Hepatocyte (in vitro differentiated cells): ENCODE measurements around the gene KDM6B. TPM values are rescaled to one million over a fixed set of nuclear protein-coding genes. Genes with fewer than 3 reads are reported as not detected.
"Not testable (repeated sequence)": the region's sequence is repeated elsewhere in the genome, so short reads cannot be mapped to it uniquely, and the experiment has no call there.

Experiments
- DNase-seq: peaks from one replicate; pipeline ENCODE4 v3.0.0-alpha.2; 2016; ENCODE audit warnings: low spot score
- H2AFZ ChIP-seq: fragments of 200-600 bp; sonication (generic); 2 replicates; pipeline ENCODE4 v1.6.0; 2016; ENCODE audit warnings: antibody characterized with exemption, mild to moderate bottlenecking
- H3K27ac ChIP-seq: fragments of 200-600 bp; sonication (generic); 2 replicates; pipeline ENCODE4 v1.5.1; 2016; ENCODE audit warnings: mild to moderate bottlenecking
- H3K27me3 ChIP-seq: fragments of 200-600 bp; sonication (generic); 2 replicates; pipeline ENCODE4 v1.6.1; 2016
- H3K36me3 ChIP-seq: fragments of 200-600 bp; sonication (generic); replicated peaks from 2 replicates; pipeline ENCODE4 v1.5.1; 2016; ENCODE audit warnings: low read depth; ENCODE audit not compliant: insufficient read depth
- H3K4me1 ChIP-seq: fragments of 200-600 bp; sonication (generic); 2 replicates; pipeline ENCODE4 v1.5.1; 2016; ENCODE audit warnings: mild to moderate bottlenecking, moderate library complexity; ENCODE audit not compliant: insufficient read depth
- H3K4me2 ChIP-seq: fragments of 200-600 bp; sonication (generic); 2 replicates; pipeline ENCODE4 v1.6.0; 2016
- H3K4me3 ChIP-seq: fragments of 200-600 bp; sonication (generic); 2 replicates; pipeline ENCODE4 v1.5.1; 2016; ENCODE audit warnings: mild to moderate bottlenecking
- H3K79me2 ChIP-seq: fragments of 200-600 bp; sonication (generic); 2 replicates; pipeline ENCODE4 v1.6.0; 2017; ENCODE audit warnings: mild to moderate bottlenecking
- H3K9me2 ChIP-seq: fragments of 200-600 bp; sonication (generic); replicated peaks from 2 replicates; pipeline ENCODE4 v1.6.0; 2017; ENCODE audit warnings: mild to moderate bottlenecking; ENCODE audit not compliant: insufficient read depth
- H3K9me3 ChIP-seq: fragments of 200-600 bp; sonication (generic); 2 replicates; pipeline ENCODE4 v1.5.1; 2016; ENCODE audit warnings: low read depth, mild to moderate bottlenecking
- H4K20me1 ChIP-seq: fragments of 200-600 bp; sonication (generic); 2 replicates; pipeline ENCODE4 v1.6.0; 2016; ENCODE audit warnings: mild to moderate bottlenecking; ENCODE audit not compliant: insufficient read depth, poor library complexity, severe bottlenecking
- CTCF ChIP-seq: fragments of 200-600 bp; sonication (generic); IDR thresholded peaks from 2 replicates; pipeline ENCODE4 v1.5.1; 2016; ENCODE audit warnings: antibody characterized with exemption, mild to moderate bottlenecking; ENCODE audit not compliant: poor library complexity
- EZH2 ChIP-seq: fragments of 200-600 bp; sonication (generic); IDR thresholded peaks from 2 replicates; pipeline ENCODE4 v1.6.1; 2016; ENCODE audit warnings: antibody characterized with exemption, mild to moderate bottlenecking, borderline replicate concordance
- EZH2phosphoT487 ChIP-seq: fragments of 200-600 bp; sonication (generic); IDR thresholded peaks from one replicate; pipeline ENCODE4 v1.6.1; 2018; ENCODE audit warnings: antibody characterized with exemption, mild to moderate bottlenecking, low read depth, moderate library complexity; ENCODE audit not compliant: unreplicated experiment, severe bottlenecking
- WGBS: methylation state at CpG from one replicate; pipeline ENCODE4 v1.1.6; 2016; ENCODE audit warnings: low lambda C conversion rate; ENCODE audit errors: missing lambda C conversion rate; 5-methylcytosine and 5-hydroxymethylcytosine counted together
- polyA plus RNA-seq: library from polyadenylated mRNA; unstranded; fragments of >200 nt; fragmentation: Nextera tagmentation; extraction: Ambion mirVana; gene quantifications from 2 replicates; pipeline ENCODE4 v1.2.1, GENCODE V29; 2016
- total RNA-seq: library from RNA; depleted of rRNA; stranded (reverse); fragments of >200 nt; gene quantifications from 2 replicates; pipeline ENCODE4 v1.2.3, GENCODE V29; 2014

Gene KDM6B
- total and polyA plus RNA-seq, 2 experiments from 2014 or later = 5.9 to 10.2 TPM

- H3K9me3 ChIP-seq = no peaks in the 10 kb centered on the region
- no peak overlapping the region for H3K4me2 ChIP-seq
- no peaks in the 10 kb centered on the region for H3K4me1 ChIP-seq
- 58% methylated on average over 11 of the region's 11 CpGs for WGBS
- H3K36me3 ChIP-seq = no peaks in the 10 kb centered on the region
- H3K27me3 ChIP-seq = no peaks in the 10 kb centered on the region
- H3K4me3 ChIP-seq = no peak overlapping the region
- no peak for TF ChIP-seq CTCF
- TF ChIP-seq EZH2phosphoT487 = no peak
- no peak for TF ChIP-seq EZH2
- no peak overlapping the region for H3K27ac ChIP-seq
- no peaks in the 10 kb centered on the region for H3K9me2 ChIP-seq
- H4K20me1 ChIP-seq = no peaks in the 10 kb centered on the region
- H3K79me2 ChIP-seq = no peaks in the 10 kb centered on the region
- no peak overlapping the region for H2AFZ ChIP-seq
- DNase-seq = no peak
Observed at GRCh38 chr17:7809086-7809790, 24.8 kb upstream of the KDM6B start.

GRCh38 chr17:7809791-7810343, 24.1 kb upstream of the KDM6B start:
- H3K27ac ChIP-seq, H3K4me3 ChIP-seq, DNase-seq, H3K27me3 ChIP-seq, H3K36me3 ChIP-seq, H2AFZ ChIP-seq, H3K4me2 ChIP-seq, H4K20me1 ChIP-seq, H3K9me2 ChIP-seq, H3K4me1 ChIP-seq, H3K79me2 ChIP-seq, H3K9me3 ChIP-seq: not testable (repeated sequence)
- WGBS = 85% methylated on average over 9 of the region's 9 CpGs

GRCh38 chr17:7811251-7811650, 22.8 kb upstream of the KDM6B start:
- Histone ChIP-seq H3K4me1 (no peaks in the 10 kb centered on the region), H3K27ac (no peak overlapping the region), H2AFZ (no peak overlapping the region), H3K9me2 (no peaks in the 10 kb centered on the region), H3K4me3 (no peak overlapping the region), H4K20me1 (no peaks in the 10 kb centered on the region), H3K9me3 (no peaks in the 10 kb centered on the region), H3K27me3 (no peaks in the 10 kb centered on the region), H3K36me3 (no peaks in the 10 kb centered on the region), H3K4me2 (no peak overlapping the region), H3K79me2 (no peaks in the 10 kb centered on the region)
- DNase-seq = no peak
- no peak for TF ChIP-seq CTCF
- no peak for TF ChIP-seq EZH2phosphoT487
- no peak for TF ChIP-seq EZH2
- WGBS = 90% methylated on average over 3 of the region's 3 CpGs

GRCh38 chr17:7814969-7815368, 19.0 kb upstream of the KDM6B start:
- TF ChIP-seq EZH2 = no peak
- TF ChIP-seq CTCF = no peak
- TF ChIP-seq EZH2phosphoT487 = no peak
- Histone ChIP-seq H3K36me3 (no peaks in the 10 kb centered on the region), H3K4me3 (no peak overlapping the region), H3K4me1 (peaks cover 9% of the 10 kb centered on the region), H3K27me3 (no peaks in the 10 kb centered on the region), H3K4me2 (no peak overlapping the region), H3K27ac (no peak overlapping the region), H3K9me2 (no peaks in the 10 kb centered on the region), H2AFZ (no peak overlapping the region), H3K9me3 (no peaks in the 10 kb centered on the region), H3K79me2 (no peaks in the 10 kb centered on the region), H4K20me1 (no peaks in the 10 kb centered on the region)
- WGBS = 94% methylated on average over 5 of the region's 5 CpGs
- no peak for DNase-seq
